PFSK-1 (cell line): ENCODE measurements around the gene CAMK1D.

Source experiments
- POLR2AphosphoS5 ChIP-seq: IDR thresholded peaks from 2 replicates; pipeline ENCODE4 v1.6.1; 2012; ENCODE audit warnings: low read depth, mild to moderate bottlenecking, control low read depth, low read length, moderate library complexity
- TAF1 ChIP-seq: IDR thresholded peaks from 2 replicates; pipeline ENCODE4 v1.6.1; 2012; ENCODE audit warnings: low read length, control low read depth, borderline replicate concordance; ENCODE audit not compliant: insufficient read depth
- TF ChIP-seq, protein P1 (sequence below), 2 experiments: IDR thresholded peaks; 2 replicates each; pipeline versions ENCODE4 v1.6.1 to v1.8.0; 2011 to 2012; ENCODE audit warnings: low read depth in 2 of 2, low read length in 2 of 2, control low read depth in 1 of 2, inconsistent platforms in 1 of 2, mild to moderate bottlenecking in 1 of 2, moderate library complexity in 1 of 2; ENCODE audit not compliant: insufficient read depth in 1 of 2

DNA sequence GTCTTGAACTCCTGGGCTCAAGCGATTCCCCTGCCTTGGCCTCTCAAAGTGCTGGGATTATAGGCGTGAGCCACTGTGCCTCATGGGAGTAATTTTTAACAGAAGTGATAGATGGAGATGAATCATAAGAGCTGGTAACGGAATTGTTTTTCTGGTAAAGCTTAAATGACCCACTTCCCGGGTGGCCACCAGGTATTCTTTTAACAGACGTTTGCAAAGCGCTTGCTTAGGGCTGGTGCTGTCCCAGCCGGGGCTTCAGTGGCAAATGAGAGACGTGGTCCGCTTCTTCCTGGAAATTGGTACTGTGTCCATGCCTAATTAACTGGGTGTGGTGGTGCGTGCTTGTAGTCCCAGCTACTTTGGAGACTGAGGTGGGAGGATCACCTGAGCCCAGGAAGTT is 23.5 kb downstream of the CAMK1D start:
- no peak for TF ChIP-seq POLR2AphosphoS5
- no peak for TF ChIP-seq TAF1
- TF ChIP-seq, protein P1, sequence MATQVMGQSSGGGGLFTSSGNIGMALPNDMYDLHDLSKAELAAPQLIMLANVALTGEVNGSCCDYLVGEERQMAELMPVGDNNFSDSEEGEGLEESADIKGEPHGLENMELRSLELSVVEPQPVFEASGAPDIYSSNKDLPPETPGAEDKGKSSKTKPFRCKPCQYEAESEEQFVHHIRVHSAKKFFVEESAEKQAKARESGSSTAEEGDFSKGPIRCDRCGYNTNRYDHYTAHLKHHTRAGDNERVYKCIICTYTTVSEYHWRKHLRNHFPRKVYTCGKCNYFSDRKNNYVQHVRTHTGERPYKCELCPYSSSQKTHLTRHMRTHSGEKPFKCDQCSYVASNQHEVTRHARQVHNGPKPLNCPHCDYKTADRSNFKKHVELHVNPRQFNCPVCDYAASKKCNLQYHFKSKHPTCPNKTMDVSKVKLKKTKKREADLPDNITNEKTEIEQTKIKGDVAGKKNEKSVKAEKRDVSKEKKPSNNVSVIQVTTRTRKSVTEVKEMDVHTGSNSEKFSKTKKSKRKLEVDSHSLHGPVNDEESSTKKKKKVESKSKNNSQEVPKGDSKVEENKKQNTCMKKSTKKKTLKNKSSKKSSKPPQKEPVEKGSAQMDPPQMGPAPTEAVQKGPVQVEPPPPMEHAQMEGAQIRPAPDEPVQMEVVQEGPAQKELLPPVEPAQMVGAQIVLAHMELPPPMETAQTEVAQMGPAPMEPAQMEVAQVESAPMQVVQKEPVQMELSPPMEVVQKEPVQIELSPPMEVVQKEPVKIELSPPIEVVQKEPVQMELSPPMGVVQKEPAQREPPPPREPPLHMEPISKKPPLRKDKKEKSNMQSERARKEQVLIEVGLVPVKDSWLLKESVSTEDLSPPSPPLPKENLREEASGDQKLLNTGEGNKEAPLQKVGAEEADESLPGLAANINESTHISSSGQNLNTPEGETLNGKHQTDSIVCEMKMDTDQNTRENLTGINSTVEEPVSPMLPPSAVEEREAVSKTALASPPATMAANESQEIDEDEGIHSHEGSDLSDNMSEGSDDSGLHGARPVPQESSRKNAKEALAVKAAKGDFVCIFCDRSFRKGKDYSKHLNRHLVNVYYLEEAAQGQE (IDR thresholded peaks at IDR 0.05; ENCODE audit: insufficient read depth in 1 of 2, low read depth in 2 of 2, low read length in 2 of 2), result no peak
